ENCODE data around the gene SMYD3.
"Not testable (repeated sequence)": the region's sequence is repeated elsewhere in the genome, so short reads cannot be mapped to it uniquely, and the experiment has no call there.

The SMYD3 gene

DNA sequence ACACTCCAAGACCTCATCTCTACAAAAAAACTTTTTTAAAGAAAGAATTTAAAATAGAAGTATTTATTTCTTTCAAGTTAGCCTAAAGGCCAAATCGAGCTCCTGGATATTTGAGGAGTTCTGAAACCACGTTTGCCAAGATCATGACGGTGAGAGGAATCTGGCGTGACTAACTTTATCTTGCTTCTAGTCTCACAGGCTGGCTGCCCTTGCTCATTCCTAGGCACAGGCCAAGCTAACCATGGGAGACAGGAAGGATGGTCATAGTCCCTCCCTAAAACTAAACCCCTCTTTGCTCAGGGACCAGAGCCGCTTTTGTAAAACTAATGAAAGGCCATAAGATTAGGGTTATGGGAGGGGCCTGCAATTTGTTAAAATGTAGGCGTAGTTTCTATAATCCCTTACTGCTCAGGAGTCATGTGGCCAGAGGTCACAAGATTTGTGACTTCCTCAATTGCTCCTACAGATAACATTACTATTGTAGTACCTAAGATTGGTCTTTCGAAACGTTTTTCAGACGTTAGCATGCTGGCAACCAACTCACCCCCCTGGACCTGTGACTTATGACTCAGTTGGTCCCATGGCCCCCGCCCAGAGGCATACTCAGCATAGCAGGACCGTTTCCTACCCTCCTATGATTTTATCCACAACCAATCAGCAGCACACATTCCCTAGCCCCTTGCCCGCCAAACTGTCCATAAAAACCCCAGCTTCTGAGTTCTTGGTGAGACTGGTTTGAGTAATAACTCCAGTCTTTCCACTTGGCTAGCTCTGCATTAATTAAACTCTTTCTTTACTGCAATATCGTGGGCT lies 425.0 kb downstream of the SMYD3 start:
- no peak for DNase-seq

DNA sequence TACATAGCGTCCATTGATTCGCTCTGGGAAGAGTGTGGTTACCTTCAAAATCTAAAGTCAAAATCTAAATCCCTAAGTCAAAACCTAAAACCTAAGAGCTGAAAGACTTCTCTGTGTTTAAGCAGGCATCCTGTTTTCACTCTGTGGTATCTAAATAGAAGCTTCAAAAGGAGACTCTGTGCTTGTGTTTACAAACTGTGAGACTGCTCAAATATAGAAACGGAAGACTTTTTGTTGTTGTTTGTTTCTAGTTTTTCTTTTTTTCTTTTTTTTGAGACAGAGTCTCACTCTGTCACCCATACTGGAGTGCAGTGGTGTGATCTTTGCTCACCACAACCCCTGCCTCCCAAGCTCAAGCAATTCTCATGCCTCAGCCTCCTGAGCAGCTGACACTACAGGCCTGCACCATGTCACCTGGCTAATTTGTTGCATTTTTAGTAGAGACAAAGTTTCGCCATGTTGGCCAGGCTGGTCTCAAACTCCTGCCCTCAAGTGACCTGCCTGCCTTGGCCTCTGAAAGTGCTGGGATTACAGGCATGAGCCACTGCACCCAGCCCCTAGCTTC lies 425.9 kb downstream of the SMYD3 start:
- DNase-seq, result no peak

DNA sequence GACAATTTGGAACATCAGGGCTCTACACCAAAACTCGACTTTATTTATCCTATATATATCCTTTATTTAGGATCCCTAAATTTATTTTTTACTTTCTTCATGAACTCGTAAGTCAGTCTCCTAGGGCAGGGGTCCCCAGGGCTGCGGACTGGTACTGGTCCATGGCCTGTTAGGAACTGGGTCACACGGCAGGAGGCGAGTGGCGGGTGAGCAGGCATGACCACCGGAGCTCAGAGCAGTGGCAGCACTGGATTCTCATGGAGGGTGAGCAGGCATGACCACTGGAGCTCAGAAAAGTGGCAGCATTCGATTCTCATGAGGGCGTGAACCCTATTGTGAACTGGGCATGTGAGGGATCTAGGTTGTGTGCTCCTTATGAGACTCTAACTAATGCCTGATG lies 427.0 kb downstream of the SMYD3 start:
- no peak for DNase-seq

- no peak for DNase-seq
These were observed 428.2 kb downstream of the SMYD3 start for GRCh38 chr1:246078888-246079252.

DNA sequence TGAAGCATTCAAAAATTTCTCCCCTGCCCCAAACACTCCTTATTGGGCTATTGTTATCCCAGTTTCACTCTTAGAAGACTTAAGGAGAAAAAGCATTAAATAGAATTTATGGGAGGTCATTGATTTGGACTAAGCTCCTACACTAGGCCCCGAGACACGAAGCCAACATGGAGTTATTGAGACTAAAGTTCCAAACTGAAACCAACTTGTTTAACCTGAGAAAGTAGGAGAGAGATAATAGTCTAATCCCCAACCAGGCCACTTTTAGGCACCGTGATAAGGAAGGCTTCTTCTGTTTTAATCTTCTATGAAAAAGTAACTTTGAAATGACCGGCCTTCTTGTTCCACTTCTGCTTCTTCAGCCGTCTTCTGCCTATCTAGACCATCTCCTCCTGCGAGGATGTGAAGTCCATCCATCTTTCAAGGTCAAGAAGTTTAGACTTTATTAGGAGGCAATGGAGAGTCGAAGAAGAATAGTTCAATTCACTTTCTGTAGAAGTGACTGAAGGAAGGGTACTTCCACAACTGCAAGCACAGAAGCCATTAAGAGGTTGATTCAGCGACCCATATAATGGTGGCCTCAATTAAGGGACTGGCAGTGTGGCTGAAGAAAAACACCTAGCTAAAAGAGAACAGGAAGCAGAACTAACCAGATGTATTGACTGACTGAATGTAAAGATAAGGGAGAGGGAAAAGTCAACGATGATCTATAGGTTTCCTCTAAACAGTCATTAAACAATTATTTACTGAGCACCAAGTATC lies 428.8 kb downstream of the SMYD3 start:
- DNase-seq, result no peak

GRCh38 chr1:246077476-246077875 lies 429.6 kb downstream of the SMYD3 start:
- DNase-seq, result no peak

DNA sequence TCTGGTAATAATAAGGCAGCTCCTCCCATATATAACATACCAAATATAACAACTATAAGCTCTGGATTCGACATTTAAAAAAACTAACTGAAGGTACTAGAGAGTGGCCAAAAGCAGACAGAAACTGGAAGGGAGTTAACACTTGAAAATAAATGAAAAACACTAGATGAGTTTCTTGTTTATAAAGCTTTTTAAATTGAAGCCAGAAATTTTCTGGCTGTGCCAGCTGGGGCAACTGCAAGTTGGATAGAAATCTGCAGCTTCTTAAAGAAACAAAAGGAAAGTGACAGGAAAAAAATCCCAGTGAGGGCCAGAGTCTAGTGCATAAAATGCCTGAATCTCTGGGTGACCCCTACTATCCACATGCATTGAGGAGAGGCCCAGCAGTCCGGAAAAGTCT lies 432.7 kb downstream of the SMYD3 start:
- no peak for DNase-seq

- DNase-seq, result no peak
These were observed 434.6 kb downstream of the SMYD3 start for GRCh38 chr1:246072456-246072955.

GRCh38 chr1:246071981-246072380 lies 435.1 kb downstream of the SMYD3 start:
- not testable (repeated sequence) for DNase-seq

DNA sequence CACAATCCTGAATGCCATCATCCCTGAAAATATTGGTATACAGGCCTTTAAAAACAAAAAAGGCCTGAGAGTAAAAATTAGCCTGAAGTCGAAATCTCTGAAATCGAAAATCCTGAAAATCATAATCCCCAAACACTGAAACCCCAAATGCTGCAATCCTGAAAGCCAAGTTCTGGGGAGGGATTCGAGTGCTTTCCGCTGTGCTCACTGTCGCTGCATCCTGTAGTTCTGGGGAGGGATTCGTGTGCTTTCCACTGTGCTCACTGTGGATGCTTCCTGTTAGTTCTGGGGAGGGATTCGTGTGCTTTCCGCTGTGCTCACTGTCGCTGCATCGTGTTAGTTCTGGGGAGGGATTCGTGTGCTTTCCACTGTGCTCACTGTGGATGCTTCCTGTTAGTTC lies 435.5 kb downstream of the SMYD3 start:
- DNase-seq, result not testable (repeated sequence)

DNA sequence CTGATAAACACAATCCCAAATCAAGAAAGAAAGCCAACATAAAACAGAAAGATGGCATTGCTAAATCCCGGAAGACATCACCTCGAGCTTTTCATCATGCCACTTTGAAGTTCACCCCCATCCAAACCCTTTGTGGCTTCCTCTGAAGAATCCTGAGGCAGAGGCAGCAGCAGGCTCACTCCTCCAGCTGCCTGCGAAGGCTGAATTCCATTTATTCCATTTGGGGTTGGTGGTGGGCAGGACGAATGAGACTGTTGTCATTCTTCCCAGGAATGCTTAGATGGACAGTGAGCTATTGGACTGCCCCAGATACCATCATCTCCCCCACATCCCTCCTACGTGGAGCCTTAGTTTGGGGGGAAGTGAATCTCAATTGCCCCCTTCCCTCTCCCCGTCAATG lies 437.5 kb downstream of the SMYD3 start:
- DNase-seq, result no peak

DNA sequence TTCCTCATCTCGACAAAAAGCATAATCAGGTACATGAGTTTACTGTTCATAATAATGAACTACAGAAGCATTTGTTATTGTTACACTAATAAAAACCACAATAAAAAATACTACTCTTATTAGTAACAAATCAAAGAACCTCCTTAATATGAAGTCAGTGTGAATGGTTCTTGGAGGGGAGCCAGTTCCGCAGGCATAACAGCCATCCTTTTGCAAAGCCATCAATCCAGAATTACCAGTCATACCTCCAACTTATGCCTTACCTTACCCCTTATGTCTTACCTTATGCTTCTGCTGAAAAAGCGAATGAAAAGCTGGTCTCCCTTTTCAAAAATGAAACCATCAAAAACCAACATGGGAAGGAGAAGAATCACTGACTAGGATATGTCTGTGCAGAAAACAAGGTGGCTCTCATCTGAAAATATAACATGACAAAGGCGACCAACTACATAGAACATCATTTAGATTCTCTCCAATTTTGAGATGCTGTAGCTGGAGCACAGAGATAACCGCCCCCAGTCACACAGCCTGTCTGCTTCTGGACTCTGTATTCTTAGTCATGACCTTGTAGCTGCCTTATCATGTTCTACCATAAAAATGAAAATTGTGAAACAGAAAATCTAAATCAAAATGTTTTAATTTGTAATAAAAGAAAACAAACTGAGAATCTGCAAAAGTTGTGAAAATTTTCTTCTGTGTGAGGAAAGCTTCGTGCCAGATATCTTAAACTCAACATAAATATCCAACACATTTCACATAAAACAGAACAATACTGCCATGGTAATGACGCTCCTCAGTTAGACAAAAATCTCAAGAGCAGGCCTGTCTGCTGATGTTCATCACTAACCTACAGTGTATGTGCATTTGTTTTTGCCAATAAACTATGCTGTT lies 438.2 kb downstream of the SMYD3 start:
- DNase-seq, result no peak

DNA sequence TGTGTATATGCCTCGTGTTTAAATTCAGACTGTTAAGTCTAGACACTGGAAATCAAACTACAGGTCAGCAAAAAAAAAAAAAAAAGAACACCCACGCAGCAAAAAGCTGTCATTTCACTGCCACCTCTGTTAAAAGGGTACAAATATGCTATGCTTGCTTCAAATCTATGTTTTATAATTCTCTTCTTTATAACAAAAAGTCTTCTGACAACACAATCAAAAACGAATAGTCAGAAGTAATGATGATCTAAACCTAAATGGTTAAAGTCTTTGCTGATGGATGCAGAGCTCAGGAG lies 438.9 kb downstream of the SMYD3 start:
- no peak for DNase-seq

DNA sequence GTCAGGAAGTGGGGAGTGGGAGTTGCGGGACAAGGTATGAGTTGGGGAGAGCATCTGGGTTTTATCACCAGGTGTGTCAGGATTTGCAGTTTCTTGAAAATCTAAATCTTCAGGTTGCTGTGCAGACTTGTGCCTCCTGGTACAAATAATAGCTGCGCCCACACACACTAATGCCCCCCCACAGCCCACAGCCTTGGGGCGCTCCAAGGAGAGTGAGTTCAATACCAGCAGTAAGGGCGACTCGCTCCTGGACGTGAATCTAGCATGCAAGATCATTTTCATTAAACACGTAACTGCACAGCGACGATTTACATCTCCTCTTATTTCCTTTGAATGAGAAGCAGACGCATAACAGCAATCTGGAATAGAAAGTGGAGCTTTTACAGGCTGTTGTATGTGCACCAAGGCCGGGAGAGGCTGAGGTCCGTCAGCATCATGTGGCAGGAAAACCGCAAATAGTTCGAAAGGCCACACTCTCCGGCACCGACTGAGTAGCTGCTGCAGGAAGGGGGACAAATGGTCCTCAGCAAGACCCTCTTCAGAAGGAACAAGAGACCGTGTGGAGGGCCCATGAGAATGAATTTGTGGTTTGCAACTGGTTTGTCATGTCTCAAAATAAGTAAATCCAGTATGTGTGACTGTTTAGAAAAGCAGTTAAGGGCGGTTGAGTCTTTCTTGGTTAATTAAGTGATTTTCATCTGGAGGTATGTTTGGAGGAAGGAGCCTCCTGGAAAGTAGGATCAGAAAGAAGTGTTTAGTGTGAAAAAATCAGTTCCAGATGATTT lies 439.5 kb downstream of the SMYD3 start:
- DNase-seq, result no peak

GRCh38 chr1:246066573-246066972 lies 440.5 kb downstream of the SMYD3 start:
- DNase-seq, result no peak

- DNase-seq, result no peak
These were observed 441.5 kb downstream of the SMYD3 start for GRCh38 chr1:246065592-246065991.

- DNase-seq, result no peak
These were observed 442.2 kb downstream of the SMYD3 start for GRCh38 chr1:246064891-246065290.

DNA sequence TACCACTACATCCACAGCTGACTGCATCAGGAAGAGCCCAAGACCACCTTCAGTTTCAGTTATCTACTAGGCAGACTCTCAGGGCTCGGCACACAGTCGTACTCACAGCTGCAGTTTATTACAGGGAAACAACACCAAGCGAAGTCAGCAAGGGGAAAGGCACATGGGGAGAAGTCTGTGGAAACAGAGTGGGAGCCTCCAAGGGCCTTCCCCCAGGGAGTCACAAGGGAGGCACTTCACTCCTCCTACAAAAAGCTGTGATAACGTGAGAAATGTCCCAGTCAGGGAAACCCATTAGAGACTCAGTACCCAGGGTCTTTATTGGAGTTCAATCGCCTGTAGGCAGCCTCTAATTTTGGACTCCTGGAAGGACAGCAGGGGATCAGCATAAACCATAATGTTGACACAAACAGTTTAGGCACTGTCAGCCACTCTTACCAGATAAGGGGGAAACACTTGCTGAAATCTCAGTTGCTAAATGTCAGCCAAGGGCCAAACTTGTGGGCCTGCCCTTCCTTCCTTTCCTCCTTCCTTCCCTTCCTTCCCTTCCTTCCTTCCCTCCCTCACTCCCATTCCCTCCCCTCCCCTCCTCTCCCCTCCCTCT lies 444.0 kb downstream of the SMYD3 start:
- DNase-seq, result no peak

- DNase-seq, result no peak
These were observed 448.6 kb downstream of the SMYD3 start for GRCh38 chr1:246058466-246058865.

GRCh38 chr1:246052603-246053002 lies 454.5 kb downstream of the SMYD3 start:
- no peak for DNase-seq

- DNase-seq, result no peak
These were observed 455.1 kb downstream of the SMYD3 start for GRCh38 chr1:246051909-246052518.

Measured in SW 1271 (cell line).